Heart left ventricle (tissue), 13 donors: ENCODE data around the gene RPA3.

Source experiments
- CTCF ChIP-seq, 12 donors: fragments of 200-600 bp; sonication (generic) in 4 of 12; IDR thresholded peaks; one replicate each; pipeline versions ENCODE4 v1.5.0 to v1.8.0; 2018 to 2022; ENCODE audit warnings: antibody characterized with exemption in 12 of 12, mild to moderate bottlenecking in 5 of 12
- POLR2A ChIP-seq, 2 donors: fragments of 450-650 bp; IDR thresholded peaks; one replicate each; pipeline ENCODE4 v1.6.1; 2017; ENCODE audit warnings: antibody characterized with exemption in 2 of 2, mild to moderate bottlenecking in 2 of 2, moderate library complexity in 2 of 2
- donor health status: ischemic (EF 13 %, LVEDD 7.1; RV severe dilation, severe dysfunction).
- donor health status: DM: no; HTN: yes; CAD: no.
- donor health status: DM: no; HTN: no; CAD: no.
- donor health status: ischemic (EF 25% LVEDD 6.9; RV normal size, moderate dysfunction).
- donor health status: ischemic (EF 25% LVEDD 5.7; RV mildly dilated, moderate dysfunction).
- donor health status: ischemic (EF 35%, LVEDD 5.7; RV mildly dilated, moderate dysfunction).
- donor health status: nonischemic (EF 11% LVEDD 7.7; RV severe dilation, severe dysfunction).
- donor health status: DM: yes; HTN: yes; CAD: no.
- donor health status: PGD.
- donor health status: ischemic (EF 29% LVEDD 5.4; RV normal size, mild dysfunction).
- donor health status: nonischemic (EF 23%, LVEDD 6.1; RV moderate dilation, normal function).

DNA sequence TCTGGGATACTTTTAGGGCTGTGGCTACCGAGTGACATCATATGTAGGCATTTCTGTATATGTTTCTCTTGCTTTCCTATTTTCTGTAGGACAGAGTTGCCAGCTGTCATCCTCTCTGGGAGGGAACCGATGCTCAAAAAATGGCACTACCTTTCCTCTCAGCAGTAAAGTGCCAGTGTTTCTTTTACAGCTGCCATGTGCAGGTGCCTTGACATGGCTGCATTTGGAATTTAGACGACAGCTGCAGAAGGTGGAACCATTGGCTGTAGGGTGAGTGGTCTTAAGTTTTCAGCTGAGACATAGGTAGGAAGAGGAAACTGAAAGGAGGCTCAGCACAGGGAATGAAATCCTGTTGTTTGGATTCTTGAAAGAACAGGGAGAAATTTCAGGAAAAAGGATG is 20.2 kb upstream of the RPA3 start:
- TF ChIP-seq CTCF (IDR thresholded peaks at IDR 0.05) = no peak
- TF ChIP-seq POLR2A (IDR thresholded peaks at IDR 0.05) = no peak
